Measurements from ENCODE around the gene DDX10. TPM values are rescaled to one million over a fixed set of nuclear protein-coding genes. Genes with fewer than 3 reads are reported as not detected.
"Not testable (repeated sequence)": the region's sequence is repeated elsewhere in the genome, so short reads cannot be mapped to it uniquely, and the experiment has no call there.

Gene DDX10
- total RNA-seq, 1 experiment from 2014 or later, result 28.5 TPM

DNA sequence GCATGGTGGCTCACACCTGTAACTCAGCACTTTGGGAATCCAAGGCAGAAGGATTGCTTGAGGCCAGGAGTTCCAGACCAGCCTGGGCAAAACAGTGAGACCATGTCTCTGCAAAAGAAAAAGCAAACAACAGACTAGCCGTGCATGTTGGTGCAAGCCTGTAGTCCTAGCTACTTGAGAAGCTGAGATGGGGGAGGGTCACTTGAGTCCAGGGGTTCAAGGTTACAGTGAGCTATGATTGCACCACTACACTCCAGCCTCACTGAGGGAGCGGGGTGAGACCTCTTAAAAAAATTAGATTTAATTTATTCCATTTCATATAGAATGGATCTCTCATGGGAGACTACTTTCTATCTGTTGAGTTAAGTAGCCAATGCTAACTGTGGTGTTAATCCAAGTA lies 50.4 kb downstream of the DDX10 start:
- DNase-seq (ENCODE audit: low read depth), result no peak

DNA sequence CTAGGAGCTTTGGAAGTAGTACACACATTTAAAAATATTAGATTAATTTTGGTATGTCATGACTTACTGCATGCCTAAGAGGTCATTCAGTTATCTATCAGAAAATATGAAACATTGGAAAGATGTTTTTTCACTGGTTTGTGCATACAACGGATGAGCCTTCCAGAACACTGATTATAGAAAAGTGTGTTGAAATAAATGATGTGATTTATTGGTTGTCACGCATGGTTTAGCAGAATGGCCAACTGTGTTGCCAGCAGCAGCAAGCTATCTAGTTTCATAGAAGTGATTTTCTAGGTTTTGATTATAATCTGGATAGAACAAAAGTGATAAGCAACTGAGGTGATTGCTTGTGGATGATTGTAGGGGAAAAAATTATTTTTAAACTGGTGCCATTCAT lies 53.6 kb downstream of the DDX10 start:
- DNase-seq (ENCODE audit: low read depth), result no peak

DNA sequence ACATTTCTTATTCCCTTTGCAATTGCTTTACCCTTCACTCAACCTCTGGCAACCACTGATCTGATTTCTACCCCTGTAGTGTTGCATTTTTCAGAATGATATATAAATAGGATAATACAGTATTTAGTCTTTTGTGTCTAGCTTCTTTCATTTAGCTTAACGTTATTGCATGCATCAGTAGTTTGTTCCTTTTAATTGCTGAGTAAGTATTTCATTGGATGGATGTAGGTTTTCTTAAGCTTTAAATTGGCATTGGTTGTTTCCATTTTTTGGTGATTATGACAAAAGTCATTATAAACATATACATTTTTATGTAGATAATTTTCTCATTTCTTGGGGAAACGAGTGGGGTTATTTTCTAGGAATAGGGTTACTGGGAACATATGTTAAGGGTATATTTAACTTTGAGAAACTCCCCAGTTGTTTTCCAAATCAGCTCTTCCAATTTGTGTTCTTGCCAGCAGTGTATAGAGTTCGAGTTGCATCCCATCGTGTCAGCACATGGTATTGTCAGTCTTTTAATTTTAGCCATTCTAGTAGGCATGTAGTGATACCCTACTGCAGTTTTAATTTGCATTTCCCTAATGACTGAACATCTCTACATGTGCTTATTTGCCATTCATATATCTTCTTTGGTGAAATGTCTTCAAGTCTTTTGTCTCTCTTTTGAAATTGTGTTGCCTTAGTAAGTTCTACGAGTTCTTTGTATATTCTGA lies 60.3 kb downstream of the DDX10 start:
- DNase-seq (ENCODE audit: low read depth), result no peak

DNA sequence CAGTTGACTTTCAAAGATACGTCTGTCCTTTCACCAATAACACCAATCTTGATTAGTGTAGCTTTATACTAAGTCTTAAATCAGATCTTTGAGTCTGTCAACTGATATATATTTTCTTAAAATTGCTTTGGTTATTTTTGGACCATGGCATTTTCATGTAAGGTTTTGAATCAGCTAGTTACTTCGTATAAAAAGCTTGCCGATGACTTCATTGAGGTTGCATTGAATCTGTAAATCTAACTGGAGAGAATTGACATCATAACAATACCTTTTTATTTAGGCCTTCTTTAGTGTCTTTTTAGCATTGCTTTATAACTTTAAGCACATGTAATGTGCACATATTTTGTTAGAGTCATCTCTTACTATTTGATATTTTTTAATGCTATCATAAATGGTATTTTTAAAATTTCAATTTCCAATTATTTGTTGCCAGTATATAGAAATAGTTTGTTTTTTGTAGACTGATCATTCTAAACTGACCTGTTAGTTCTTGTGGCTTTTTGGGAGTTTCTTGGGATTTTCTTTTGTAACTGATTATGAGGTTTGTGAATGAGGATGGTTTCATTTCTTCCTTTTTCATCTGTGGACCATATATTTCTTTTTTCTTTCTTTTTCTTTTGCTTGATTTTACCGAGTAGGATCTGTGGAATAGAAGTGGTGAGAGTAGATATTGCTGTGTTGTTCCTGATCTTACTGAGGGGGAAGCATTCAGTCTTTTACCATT lies 61.4 kb downstream of the DDX10 start:
- DNase-seq (ENCODE audit: low read depth), result no peak

DNA sequence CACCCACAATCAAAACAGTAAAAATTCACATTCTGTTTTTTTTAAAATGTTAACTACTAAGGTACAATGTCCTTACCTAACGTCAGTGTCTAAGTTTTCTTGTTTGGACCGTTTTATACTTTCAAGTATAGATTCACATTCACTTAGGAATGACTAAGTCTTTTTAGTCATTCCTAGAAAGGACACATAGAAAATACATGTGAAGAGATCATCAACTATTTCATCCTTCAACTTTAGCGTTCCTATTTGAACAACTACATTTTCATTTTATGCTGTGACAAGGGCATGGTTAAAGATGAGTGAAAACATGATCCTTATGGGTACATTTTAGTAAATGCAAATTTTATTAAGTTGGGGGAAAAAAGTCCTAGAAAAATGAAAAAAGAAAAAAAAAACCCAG lies 62.8 kb downstream of the DDX10 start:
- no peak for DNase-seq (ENCODE audit: low read depth)

DNA sequence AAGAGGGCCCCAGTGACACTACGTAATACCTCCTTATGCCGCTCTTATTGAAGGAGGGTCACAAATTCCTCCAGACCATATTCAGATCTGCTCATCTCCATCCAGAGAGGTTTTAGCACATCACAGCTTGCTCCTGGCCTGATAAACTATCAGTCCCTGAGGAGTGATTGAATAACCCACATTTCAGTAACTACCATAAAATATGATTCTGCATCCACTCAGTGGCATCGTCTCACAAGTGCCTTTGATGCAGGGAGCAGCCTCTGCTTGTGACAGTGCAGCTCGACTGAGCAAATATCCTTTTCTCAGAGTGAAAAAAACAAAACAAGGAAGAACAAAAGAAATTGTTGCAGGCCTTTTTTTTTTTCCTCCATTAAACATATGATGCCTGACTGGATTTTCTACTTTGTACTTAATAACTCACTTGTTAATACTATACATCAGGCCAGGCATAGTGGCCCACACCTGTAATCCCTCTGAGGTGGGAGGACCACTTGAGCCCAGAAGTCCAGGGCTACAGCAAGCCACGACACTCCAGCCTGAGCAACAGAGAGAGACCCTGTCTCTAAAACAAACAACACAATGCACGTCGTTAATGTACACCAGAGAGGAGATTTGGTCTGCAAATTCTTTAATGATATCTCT lies 64.5 kb downstream of the DDX10 start:
- DNase-seq (ENCODE audit: low read depth), result no peak

DNA sequence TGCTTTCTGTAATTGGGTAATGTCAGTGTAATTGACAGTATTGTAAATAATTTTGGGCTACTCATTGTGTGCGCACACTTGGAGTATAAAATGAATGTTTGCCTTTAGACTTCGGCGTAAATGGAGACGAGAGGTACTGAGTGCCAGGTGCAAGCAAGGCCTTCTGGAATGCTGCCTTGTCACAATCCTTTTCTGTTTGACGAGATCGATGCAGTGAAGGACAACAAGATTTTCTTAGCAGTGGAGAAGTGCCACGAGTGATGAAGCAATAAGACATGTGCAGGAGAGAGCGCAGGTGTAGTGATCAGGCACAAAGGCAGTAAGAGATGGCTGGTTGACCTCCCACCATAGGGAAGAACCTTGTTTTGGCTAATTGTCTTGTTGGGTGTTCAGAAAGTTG lies 67.5 kb downstream of the DDX10 start:
- no peak for DNase-seq (ENCODE audit: low read depth)

DNA sequence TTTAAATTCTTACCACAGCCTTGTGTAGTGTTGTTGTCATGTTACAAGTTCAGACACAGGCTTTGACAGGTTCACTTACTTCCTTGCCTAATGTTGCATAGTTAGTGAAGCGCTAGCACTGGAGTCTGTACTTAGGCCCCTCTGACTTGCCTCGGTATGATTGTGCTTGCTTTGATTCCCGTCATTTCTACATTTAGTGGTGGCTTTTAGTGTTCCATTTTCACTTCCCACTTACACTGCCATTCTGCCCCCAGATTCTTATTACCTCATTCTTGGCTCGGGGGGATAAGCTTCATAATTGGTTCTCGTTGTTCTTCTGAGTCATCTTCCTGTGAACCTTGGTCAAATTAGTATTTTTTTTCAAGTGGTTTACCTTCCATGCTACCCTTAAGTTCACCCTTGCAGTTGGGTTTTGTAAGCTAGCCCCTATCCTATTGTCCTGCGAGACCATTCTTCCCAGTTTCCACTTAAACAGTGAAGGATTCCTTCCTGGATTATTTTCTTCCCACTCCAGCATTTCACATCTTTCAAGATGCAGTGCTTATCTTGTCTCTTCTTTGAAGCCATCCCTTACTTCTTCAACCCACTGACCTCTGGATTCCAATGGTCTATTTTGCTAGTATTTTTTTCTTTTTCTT lies 68.7 kb downstream of the DDX10 start:
- DNase-seq (ENCODE audit: low read depth), result peak; percentile 20

DNA sequence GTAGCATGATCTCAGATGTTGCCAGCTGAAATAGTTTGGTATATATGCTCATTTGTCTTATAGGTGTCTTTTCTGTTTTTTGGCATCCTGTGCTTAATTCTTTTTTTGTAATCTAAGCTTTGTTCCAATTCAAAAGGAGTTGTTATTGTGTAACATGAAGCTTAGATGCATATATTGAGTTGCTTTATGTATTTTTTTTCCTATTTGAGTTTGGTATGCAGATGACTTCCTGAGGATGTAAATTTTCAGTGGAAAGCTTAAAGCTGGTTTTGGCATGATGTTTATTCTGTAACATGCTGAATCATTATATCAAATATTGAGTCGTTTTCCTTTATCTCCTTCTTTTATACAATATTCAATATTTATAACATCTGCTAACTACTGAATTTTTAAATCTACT lies 69.4 kb downstream of the DDX10 start:
- DNase-seq (ENCODE audit: low read depth), result no peak

DNA sequence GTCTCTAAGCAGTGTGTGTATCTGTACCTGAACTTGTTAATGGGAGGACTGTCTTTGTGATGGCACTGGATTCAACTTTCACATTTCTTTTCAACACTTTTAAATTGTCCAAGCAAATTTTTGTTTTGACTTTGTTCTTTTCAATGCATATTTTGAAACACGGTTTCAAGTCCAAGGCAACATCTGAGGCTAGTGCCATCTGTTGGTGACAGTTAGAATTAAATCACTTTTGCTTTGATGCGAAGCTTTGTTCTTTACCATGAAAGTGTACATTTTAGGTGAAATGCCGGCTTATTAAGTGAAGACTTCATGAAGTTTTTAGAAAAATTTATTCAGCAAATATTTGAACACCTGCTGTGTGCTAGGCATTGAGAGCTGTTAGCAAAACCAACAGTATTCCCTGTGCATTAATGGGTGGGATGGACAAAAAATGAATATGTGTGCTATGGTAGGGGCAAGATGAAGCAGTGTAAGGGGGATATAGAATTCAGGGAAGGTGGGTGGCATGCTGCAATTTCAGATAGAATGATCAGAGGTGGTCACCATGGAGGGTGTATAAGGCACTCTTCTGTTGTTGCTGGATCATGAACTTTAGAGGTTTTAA lies 70.2 kb downstream of the DDX10 start:
- DNase-seq (ENCODE audit: low read depth), result peak; percentile 11

DNA sequence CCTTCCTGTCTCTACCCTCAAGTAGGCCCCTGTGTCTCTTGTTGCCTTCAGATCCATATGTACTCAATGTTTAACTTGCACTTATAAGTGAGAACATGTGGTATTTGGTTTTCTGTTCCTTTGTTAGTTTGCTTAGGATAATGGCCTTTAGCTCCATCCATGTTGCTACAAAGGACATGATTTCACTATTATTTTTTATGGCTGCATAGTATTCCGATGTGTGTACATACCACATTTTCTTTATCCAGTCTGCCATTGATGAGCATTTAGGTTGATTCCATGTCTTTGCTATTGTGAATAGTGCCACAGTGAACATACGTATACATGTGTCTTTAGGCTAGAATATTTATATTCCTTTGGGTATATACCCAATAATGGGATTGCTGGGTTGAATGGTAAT lies 75.3 kb downstream of the DDX10 start:
- not testable (repeated sequence) for DNase-seq (ENCODE audit: low read depth)

DNA sequence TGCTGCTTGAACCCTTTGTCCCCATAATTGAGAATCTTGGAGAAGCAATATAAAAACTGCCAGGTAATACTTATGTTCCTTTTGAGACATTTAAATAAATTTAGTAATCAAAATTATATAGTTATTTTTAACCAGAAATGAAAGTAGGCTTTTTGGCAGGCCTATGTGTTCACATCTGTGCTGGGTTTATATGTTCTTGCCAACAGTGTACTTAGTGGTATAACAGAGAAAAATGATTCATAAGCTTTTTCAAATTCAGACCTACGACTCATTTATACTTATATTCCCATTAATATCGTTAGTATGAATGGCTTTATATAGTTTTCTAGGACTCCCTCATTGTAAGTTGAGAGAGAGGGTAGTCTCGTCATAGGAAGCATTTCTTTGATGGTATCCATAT lies 79.0 kb downstream of the DDX10 start:
- DNase-seq (ENCODE audit: low read depth), result peak; percentile 23

DNA sequence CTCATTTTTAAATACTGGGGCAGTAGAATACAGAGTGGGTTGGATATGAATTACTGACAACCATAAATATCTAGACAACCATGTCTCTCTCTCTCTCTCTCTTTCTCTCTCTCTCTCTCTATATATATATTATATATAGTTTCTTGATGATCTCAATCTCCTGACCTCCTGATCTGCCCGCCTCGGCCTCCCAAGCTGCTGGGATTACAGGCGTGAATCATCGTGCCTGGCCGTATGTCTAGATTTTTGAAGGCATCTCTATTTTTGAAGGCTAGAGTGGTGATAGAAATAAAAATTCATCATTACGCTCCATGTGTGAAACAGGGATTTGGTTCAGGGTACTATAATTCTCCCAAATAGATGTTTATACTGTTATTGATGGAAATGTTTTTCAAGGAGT lies 84.1 kb downstream of the DDX10 start:
- no peak for DNase-seq (ENCODE audit: low read depth)

DNA sequence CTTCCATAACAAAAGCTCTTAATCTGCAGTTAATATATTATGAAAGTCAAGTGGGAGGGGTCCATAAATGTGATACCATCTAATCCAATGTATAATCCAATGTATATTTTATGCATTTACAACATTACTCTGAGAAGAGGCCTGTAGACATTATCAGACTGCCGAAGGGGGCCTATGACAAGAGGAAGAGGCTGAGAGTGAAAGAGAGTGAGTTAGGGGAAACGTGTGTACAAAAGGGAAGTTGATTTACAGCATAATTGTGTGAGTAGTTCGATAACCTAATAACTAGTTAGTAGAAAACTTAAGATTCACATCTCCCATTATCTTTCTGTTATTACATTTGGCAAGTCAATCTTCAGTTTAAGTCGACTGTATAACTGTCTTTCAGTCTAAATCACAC lies 86.6 kb downstream of the DDX10 start:
- no peak for DNase-seq (ENCODE audit: low read depth)

DNA sequence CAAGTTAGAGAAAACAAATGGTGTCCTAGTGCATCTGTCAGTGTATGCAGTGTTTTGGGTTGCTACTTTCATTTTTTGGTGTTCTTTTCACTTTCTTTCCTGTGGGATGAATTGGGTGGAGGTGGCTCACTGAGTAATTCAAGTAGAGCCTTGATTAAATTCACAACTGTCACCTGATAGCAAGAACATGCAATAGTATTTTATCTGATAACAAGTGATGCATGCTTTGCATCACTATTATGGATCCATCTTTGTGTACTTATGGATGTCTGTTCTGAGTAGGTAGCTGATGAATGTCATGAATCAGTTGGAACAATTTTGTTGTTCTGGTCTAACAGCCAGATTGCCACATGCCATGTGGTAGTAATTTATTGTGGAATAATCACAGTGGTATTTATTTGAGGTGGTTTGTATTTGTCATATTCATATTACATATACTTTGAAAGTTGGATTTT lies 87.5 kb downstream of the DDX10 start:
- peak; percentile 7 for DNase-seq (ENCODE audit: low read depth)

DNA sequence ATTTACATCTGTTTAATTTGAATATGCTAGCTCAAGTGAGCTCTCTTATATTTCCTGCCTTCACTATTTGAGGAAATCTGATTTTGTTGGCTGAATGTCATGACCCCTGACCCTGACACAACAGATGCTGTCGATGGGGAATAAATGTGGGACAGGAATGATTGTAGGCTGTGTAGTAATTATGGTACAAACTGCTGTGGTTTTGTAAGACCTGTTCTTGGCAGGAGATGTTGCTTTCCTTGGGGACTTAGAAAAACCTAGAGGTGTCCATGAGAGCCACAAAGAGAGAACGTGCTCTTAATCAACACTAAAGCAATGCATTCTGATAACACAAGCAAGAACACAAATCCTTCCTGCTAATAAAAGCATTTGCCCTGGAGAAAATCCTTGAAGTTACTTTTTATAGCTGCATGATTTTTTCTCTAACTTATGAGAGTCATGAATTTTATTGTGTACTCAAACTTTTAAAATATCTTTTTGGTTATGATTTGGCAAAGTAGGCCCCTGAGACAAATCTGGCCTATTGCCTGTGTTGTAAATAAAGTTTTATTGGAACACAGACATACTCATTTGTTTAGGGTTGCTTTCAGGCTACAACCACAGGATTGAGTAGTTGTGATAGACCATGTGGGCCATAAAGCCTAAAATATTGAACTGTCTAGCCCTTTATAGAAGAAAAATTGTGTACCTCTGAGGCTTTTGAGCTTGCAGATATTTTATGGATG lies 90.2 kb downstream of the DDX10 start:
- peak; percentile 87 for DNase-seq (ENCODE audit: low read depth)

DNA sequence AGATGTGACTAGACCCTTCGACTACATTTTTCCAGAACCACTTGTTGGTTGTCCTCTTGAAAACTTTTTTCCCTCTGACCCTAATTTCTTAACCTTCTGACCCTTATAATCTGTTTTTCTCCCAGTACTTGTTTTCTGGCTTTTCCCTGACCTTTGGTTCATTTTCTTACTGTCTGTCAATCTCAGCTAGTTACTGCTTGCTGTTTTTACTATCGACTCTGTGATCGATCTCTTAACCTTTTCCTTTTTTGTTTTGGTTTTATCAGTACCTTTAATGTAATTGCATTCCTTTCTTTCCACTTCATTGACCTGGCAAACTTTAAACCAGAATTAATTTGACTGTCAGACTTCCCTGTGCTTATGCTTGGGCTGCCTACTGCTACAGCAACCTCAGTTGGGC lies 92.8 kb downstream of the DDX10 start:
- DNase-seq (ENCODE audit: low read depth), result no peak

DNA sequence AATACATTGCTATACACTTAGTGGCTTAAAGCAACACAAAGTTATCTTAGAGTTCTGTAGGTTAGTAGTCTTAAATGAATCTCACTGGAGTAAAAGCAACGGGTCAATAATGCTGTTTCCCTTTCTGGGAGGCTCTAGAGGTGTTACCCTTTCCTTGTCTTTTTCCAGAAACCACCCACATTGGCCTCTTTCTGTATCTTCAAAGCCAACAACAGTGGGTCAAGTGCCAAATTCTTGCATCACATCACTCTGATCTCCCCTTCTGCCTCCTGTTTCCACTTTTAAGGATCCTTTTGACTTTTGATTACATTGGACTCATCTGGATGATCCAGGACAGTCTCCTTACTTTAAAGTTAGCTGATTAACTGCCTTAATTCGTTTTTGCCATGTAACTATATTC lies 93.6 kb downstream of the DDX10 start:
- no peak for DNase-seq (ENCODE audit: low read depth)

DNA sequence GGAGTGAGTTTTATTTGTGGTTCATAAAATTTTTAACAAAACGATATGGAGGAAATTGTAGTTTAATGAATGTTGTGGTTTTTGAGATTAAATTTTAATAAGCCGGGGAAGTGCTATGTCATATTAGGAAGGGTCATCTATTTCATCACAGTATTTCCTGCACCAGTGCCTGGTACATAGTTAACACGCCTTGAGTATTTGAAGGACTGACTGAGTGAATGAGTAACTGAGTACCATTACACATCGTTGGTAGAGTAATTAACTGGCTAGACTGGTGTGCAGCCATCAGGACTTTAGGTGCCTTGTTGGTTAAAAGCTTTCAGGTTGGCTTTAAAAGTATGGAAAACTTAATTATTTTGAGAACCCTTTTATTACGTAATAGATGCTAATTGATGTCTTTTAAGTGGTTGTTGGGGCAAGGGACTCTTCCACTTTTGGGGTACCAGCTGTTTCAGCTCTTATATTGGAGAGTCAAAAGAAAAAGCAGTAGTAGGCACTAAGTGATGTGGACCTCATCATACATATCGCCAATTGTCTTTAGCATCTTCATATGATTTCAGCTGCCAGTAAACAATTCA lies 101.8 kb downstream of the DDX10 start:
- DNase-seq (ENCODE audit: low read depth), result no peak

DNA sequence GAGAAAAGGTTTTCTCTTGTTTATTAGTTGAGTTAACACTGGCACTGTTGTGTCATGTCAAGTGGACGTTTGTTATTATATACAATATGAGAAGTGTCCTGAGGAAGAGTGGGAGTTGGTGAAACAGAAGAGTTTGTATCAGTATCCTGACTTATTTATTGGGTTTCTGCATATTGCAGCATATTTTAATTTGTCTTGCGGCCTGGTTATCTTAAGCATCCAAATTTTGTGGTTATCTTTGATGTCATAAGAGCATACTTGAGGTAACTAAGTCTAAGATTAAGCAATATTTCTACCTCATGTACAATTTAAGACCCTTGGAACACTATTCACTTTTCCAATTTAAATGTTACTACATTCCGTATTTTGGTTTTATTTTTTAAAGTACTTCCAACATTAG lies 103.5 kb downstream of the DDX10 start:
- no peak for DNase-seq (ENCODE audit: low read depth)

DNA sequence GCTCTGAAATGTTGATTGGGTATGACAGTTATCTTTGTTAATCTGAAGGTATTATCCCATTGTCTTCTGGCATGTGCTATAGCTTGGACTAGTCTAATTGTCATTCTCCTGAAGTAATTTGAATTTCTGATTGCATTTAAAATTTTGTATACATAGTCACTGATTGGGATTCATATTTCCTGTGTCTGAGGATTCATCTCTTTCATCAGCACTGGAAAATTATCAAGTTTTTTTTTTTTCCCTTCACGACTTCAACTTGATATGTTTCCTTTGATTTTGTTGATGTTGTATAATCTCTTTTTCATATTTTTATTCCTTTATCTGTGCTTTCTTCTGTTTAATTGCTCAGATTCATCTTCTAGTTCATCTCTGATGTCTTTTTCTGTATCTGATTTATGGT lies 104.1 kb downstream of the DDX10 start:
- no peak for DNase-seq (ENCODE audit: low read depth)

Measured in LHCN-M2 (cell line).